WTC11 (cell line): ENCODE results near the gene CPNE5. TPM values are rescaled to one million over a fixed set of nuclear protein-coding genes. Genes with fewer than 3 reads are reported as not detected.

Source experiments
- ATAC-seq: fragments of 200-7000 bp; cut with Tn5 transposase; 2 replicates; pipeline ENCODE4 v1.10.0; 2021; ENCODE audit warnings: mild to moderate bottlenecking, moderate library complexity
- CTCF ChIA-PET: fragments of 300-600 bp; sonication (Branson Sonifier 250); formaldehyde crosslinking; loops from one replicate; lab custom pipeline; 2021; ENCODE audit warnings: antibody characterized with exemption; lab: Charles Lee
- POLR2A ChIA-PET: fragments of 350-600 bp; sonication (Branson Sonifier 250); formaldehyde crosslinking; loops from one replicate; lab custom pipeline; 2021; ENCODE audit warnings: antibody characterized with exemption; lab: Charles Lee
- DNase-seq: peaks from one replicate; pipeline ENCODE4 v3.0.0; 2021; ENCODE audit warnings: low spot score
- H3K27ac Mint-ChIP-seq: 2 replicates; pipeline ENCODE4 v1.8.0; 2021; ENCODE audit warnings: mixed read lengths
- H3K27me3 Mint-ChIP-seq: 2 replicates; pipeline ENCODE4 v1.8.0; 2021; ENCODE audit warnings: low read depth, mild to moderate bottlenecking, moderate library complexity, mixed read lengths
- H3K36me3 Mint-ChIP-seq: 2 replicates; pipeline ENCODE4 v1.8.0; 2021; ENCODE audit warnings: mixed read lengths
- H3K4me1 Mint-ChIP-seq: 2 replicates; pipeline ENCODE4 v1.8.0; 2022; ENCODE audit warnings: mixed read lengths
- H3K4me3 Mint-ChIP-seq: 2 replicates; pipeline ENCODE4 v1.8.0; 2021; ENCODE audit warnings: mild to moderate bottlenecking, moderate library complexity, mixed read lengths
- H3K9me3 Mint-ChIP-seq: 2 replicates; pipeline ENCODE4 v1.8.0; 2021; ENCODE audit warnings: mixed read lengths
- CREB1 ChIP-seq: sonication (generic); formaldehyde crosslinking; IDR thresholded peaks from 2 replicates; pipeline ENCODE4 v1.8.0; 2023; ENCODE audit warnings: mild to moderate bottlenecking, missing genetic modification reagents
- ELF4 ChIP-seq: sonication (generic); formaldehyde crosslinking; IDR thresholded peaks from 2 replicates; pipeline ENCODE4 v1.8.1; 2022; ENCODE audit warnings: low read depth, mild to moderate bottlenecking, moderate library complexity, missing genetic modification reagents
- EMX1 ChIP-seq: fragments of 250-450 bp; sonication (Bioruptor Pico); IDR thresholded peaks from 2 replicates; pipeline ENCODE4 v1.8.0; 2021; ENCODE audit warnings: mild to moderate bottlenecking
- FOXK1 ChIP-seq: sonication (generic); formaldehyde crosslinking; IDR thresholded peaks from 2 replicates; pipeline ENCODE4 v1.8.0; 2022; ENCODE audit warnings: mild to moderate bottlenecking, moderate library complexity, missing genetic modification reagents
- GRHL2 ChIP-seq: fragments of 250-450 bp; sonication (Bioruptor Pico); IDR thresholded peaks from 2 replicates; pipeline ENCODE4 v1.8.0; 2022; ENCODE audit warnings: mild to moderate bottlenecking, moderate library complexity; ENCODE audit not compliant: insufficient replicate concordance, severe bottlenecking
- JAZF1 ChIP-seq: fragments of 250-450 bp; sonication (Bioruptor Pico); IDR thresholded peaks from 2 replicates; pipeline ENCODE4 v1.9.0; 2021; ENCODE audit warnings: moderate library complexity, mild to moderate bottlenecking, inconsistent platforms
- MXD4 ChIP-seq: fragments of 250-450 bp; sonication (Bioruptor Pico); IDR thresholded peaks from 2 replicates; pipeline ENCODE4 v1.8.0; 2021; ENCODE audit warnings: mild to moderate bottlenecking, moderate library complexity, borderline replicate concordance
- PRRX2 ChIP-seq: fragments of 250-450 bp; sonication (Bioruptor Pico); IDR thresholded peaks from 2 replicates; pipeline ENCODE4 v1.8.0; 2021; ENCODE audit warnings: mild to moderate bottlenecking
- ZNF263 ChIP-seq: sonication (generic); formaldehyde crosslinking; IDR thresholded peaks from 2 replicates; pipeline ENCODE4 v1.8.1; 2022; ENCODE audit warnings: low read depth, mild to moderate bottlenecking, moderate library complexity, missing genetic modification reagents
- ZNF416 ChIP-seq: fragments of 250-450 bp; sonication (Bioruptor Pico); IDR thresholded peaks from 2 replicates; pipeline ENCODE4 v1.9.0; 2021; ENCODE audit warnings: mild to moderate bottlenecking, inconsistent platforms
- total RNA-seq: library from RNA; stranded (reverse); gene quantifications from 3 replicates; pipeline ENCODE4 v1.2.3, GENCODE V29; 2021
- TF ChIP-seq, protein P1 (sequence below): sonication (generic); formaldehyde crosslinking; IDR thresholded peaks from 2 replicates; pipeline ENCODE4 v1.8.1; 2022; ENCODE audit warnings: low read depth, missing genetic modification reagents, borderline replicate concordance
- TF ChIP-seq, protein P2 (sequence below): sonication (generic); formaldehyde crosslinking; IDR thresholded peaks from 2 replicates; pipeline ENCODE4 v1.8.0; 2022; ENCODE audit warnings: missing genetic modification reagents
- TF ChIP-seq, protein P3 (sequence below): sonication (generic); formaldehyde crosslinking; IDR thresholded peaks from 2 replicates; pipeline ENCODE4 v1.8.1; 2022; ENCODE audit warnings: missing genetic modification reagents, borderline replicate concordance
- TF ChIP-seq, protein P4 (sequence below): sonication (generic); formaldehyde crosslinking; IDR thresholded peaks from 2 replicates; pipeline ENCODE4 v1.8.1; 2023; ENCODE audit warnings: mild to moderate bottlenecking, missing genetic modification reagents, moderate library complexity
- TF ChIP-seq, protein P5 (sequence below): sonication (generic); formaldehyde crosslinking; IDR thresholded peaks from 2 replicates; pipeline ENCODE4 v1.8.1; 2022; ENCODE audit warnings: low read depth, mild to moderate bottlenecking, moderate library complexity, missing genetic modification reagents, borderline replicate concordance
- TF ChIP-seq, protein P6 (sequence below): sonication (generic); formaldehyde crosslinking; IDR thresholded peaks from 2 replicates; pipeline ENCODE4 v1.8.0; 2022; ENCODE audit warnings: mild to moderate bottlenecking, missing genetic modification reagents
- TF ChIP-seq, protein P7 (sequence below): sonication (generic); formaldehyde crosslinking; conservative IDR thresholded peaks from 2 replicates; pipeline ENCODE4 v1.8.1; 2023; ENCODE audit warnings: mild to moderate bottlenecking, low read depth, missing genetic modification reagents, moderate library complexity
- TF ChIP-seq, protein P8 (sequence below): fragments of 200-600 bp; IDR thresholded peaks from 2 replicates; pipeline ENCODE4 v1.8.0; 2022; ENCODE audit warnings: antibody characterized with exemption

The CPNE5 gene
- total RNA-seq, 1 experiment from 2014 or later = 0.44 TPM

DNA sequence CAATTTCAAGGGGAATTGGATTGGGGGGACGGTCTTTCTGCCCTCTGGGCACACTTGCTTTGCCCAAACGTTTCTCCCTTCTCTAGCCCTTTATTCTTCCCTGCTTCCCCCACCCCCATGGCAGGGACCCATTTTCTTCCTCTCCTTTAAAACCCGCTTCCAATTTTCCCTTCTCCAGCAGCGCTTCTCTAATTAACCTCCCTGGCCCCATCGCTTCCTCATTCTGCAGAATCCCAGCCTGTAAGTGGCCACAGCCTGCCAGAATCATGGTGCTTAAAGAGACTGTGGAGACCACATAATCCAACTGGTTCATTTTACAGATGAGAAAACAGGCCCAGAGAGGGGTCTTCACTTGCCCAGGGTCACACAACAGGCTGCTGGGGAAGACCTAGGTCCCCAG is 61.4 kb downstream of the CPNE5 start (continued):
- TF ChIP-seq, protein P1, sequence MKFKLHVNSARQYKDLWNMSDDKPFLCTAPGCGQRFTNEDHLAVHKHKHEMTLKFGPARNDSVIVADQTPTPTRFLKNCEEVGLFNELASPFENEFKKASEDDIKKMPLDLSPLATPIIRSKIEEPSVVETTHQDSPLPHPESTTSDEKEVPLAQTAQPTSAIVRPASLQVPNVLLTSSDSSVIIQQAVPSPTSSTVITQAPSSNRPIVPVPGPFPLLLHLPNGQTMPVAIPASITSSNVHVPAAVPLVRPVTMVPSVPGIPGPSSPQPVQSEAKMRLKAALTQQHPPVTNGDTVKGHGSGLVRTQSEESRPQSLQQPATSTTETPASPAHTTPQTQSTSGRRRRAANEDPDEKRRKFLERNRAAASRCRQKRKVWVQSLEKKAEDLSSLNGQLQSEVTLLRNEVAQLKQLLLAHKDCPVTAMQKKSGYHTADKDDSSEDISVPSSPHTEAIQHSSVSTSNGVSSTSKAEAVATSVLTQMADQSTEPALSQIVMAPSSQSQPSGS (CRISPR knock-in tag) = no peak

DNA sequence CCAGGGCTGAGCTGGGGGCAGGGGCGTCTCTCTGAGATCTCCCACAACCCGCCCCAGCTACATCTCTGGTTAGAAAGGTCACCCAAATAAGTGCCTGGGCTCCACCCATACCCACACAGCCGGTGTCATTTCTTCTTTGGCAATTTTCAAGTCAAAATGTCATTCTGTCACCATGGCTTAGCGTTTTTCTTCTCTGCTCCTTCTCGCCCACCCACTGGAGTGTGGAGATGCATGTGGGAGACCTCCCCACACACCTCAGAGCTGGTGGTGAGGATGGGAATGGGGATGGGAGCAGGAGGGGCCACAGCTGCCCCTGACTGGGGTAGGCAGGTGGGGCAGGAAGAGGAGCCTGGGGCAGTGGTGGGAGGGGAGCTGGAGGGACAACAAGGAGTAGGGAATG is 63.1 kb downstream of the CPNE5 start:
- no peak overlapping the region for H3K27ac Mint-ChIP-seq
- H3K27me3 Mint-ChIP-seq = no peaks in the 10 kb centered on the region
- no peak overlapping the region for H3K4me3 Mint-ChIP-seq
- H3K9me3 Mint-ChIP-seq = no peaks in the 10 kb centered on the region
- DNase-seq (no peak), ATAC-seq (no peak)
- H3K4me1 Mint-ChIP-seq = peaks cover 34% of the 10 kb centered on the region
- ChIA-PET POLR2A (interaction anchor here (1.3 kb wide), 1 partner anchor 73 kb away, joined by 5 read pairs; no protein-coding TSS in a partner anchor), CTCF (interaction anchor here (1.1 to 19.6 kb wide), 5 partner anchors 10 to 242 kb away, joined by 3 to 454 read pairs (median 9); no protein-coding TSS in a partner anchor)
- no peaks in the 10 kb centered on the region for H3K36me3 Mint-ChIP-seq
- TF ChIP-seq, protein P2, sequence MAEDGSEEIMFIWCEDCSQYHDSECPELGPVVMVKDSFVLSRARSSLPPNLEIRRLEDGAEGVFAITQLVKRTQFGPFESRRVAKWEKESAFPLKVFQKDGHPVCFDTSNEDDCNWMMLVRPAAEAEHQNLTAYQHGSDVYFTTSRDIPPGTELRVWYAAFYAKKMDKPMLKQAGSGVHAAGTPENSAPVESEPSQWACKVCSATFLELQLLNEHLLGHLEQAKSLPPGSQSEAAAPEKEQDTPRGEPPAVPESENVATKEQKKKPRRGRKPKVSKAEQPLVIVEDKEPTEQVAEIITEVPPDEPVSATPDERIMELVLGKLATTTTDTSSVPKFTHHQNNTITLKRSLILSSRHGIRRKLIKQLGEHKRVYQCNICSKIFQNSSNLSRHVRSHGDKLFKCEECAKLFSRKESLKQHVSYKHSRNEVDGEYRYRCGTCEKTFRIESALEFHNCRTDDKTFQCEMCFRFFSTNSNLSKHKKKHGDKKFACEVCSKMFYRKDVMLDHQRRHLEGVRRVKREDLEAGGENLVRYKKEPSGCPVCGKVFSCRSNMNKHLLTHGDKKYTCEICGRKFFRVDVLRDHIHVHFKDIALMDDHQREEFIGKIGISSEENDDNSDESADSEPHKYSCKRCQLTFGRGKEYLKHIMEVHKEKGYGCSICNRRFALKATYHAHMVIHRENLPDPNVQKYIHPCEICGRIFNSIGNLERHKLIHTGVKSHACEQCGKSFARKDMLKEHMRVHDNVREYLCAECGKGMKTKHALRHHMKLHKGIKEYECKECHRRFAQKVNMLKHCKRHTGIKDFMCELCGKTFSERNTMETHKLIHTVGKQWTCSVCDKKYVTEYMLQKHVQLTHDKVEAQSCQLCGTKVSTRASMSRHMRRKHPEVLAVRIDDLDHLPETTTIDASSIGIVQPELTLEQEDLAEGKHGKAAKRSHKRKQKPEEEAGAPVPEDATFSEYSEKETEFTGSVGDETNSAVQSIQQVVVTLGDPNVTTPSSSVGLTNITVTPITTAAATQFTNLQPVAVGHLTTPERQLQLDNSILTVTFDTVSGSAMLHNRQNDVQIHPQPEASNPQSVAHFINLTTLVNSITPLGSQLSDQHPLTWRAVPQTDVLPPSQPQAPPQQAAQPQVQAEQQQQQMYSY (CRISPR knock-in tag) = no peak
- TF ChIP-seq ZNF416 (no peak), ELF4 (CRISPR knock-in tag) (no peak), ZNF263 (no peak), CREB1 (CRISPR knock-in tag) (no peak), EMX1 (CRISPR knock-in tag) (no peak)
- TF ChIP-seq, protein P3, sequence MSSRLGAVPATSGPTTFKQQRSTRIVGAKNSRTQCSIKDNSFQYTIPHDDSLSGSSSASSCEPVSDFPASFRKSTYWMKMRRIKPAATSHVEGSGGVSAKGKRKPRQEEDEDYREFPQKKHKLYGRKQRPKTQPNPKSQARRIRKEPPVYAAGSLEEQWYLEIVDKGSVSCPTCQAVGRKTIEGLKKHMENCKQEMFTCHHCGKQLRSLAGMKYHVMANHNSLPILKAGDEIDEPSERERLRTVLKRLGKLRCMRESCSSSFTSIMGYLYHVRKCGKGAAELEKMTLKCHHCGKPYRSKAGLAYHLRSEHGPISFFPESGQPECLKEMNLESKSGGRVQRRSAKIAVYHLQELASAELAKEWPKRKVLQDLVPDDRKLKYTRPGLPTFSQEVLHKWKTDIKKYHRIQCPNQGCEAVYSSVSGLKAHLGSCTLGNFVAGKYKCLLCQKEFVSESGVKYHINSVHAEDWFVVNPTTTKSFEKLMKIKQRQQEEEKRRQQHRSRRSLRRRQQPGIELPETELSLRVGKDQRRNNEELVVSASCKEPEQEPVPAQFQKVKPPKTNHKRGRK (CRISPR knock-in tag) = no peak
- TF ChIP-seq, protein P4, sequence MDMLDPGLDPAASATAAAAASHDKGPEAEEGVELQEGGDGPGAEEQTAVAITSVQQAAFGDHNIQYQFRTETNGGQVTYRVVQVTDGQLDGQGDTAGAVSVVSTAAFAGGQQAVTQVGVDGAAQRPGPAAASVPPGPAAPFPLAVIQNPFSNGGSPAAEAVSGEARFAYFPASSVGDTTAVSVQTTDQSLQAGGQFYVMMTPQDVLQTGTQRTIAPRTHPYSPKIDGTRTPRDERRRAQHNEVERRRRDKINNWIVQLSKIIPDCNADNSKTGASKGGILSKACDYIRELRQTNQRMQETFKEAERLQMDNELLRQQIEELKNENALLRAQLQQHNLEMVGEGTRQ = no peak

DNA sequence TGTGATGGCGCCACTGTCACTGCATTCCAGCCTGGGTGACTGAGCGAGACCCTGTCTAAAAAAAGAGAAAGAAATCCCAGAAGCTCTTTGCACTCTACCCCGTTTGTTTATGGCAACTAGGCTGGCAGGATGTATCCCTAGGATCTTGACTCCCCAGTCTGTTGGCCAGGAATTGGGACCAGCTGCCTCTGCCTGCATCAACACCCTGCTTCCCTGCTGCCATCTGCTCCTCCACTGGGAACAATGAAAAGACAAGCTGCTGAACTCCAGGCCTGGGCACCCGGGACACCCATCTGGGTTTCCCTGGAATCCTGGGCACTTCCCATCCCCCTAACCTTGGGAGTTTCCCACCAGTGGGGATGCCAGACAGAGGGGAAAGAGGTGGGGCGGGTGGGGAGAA is 64.9 kb downstream of the CPNE5 start:
- ChIA-PET POLR2A (no interaction called here), CTCF (interaction anchor here (1.1 to 19.6 kb wide), 7 partner anchors 9 to 78 kb away, joined by 3 to 454 read pairs (median 6); no protein-coding TSS in a partner anchor)
- H3K36me3 Mint-ChIP-seq = no peaks in the 10 kb centered on the region
- no peaks in the 10 kb centered on the region for H3K9me3 Mint-ChIP-seq
- ATAC-seq (no peak), DNase-seq (no peak)
- peaks cover 28% of the 10 kb centered on the region for H3K4me1 Mint-ChIP-seq
- H3K27me3 Mint-ChIP-seq = no peaks in the 10 kb centered on the region
- H3K4me3 Mint-ChIP-seq = no peak overlapping the region
- H3K27ac Mint-ChIP-seq = no peak overlapping the region
- no peak for TF ChIP-seq FOXK1 (CRISPR knock-in tag)
- TF ChIP-seq JAZF1 (CRISPR knock-in tag) = no peak
- no peak for TF ChIP-seq MXD4 (CRISPR knock-in tag)
- TF ChIP-seq, protein P5, sequence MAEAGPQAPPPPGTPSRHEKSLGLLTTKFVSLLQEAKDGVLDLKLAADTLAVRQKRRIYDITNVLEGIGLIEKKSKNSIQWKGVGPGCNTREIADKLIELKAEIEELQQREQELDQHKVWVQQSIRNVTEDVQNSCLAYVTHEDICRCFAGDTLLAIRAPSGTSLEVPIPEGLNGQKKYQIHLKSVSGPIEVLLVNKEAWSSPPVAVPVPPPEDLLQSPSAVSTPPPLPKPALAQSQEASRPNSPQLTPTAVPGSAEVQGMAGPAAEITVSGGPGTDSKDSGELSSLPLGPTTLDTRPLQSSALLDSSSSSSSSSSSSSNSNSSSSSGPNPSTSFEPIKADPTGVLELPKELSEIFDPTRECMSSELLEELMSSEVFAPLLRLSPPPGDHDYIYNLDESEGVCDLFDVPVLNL (CRISPR knock-in tag) = no peak
- TF ChIP-seq, protein P6, sequence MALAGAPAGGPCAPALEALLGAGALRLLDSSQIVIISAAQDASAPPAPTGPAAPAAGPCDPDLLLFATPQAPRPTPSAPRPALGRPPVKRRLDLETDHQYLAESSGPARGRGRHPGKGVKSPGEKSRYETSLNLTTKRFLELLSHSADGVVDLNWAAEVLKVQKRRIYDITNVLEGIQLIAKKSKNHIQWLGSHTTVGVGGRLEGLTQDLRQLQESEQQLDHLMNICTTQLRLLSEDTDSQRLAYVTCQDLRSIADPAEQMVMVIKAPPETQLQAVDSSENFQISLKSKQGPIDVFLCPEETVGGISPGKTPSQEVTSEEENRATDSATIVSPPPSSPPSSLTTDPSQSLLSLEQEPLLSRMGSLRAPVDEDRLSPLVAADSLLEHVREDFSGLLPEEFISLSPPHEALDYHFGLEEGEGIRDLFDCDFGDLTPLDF (CRISPR knock-in tag) = no peak
- no peak for TF ChIP-seq PRRX2
- TF ChIP-seq, protein P7, sequence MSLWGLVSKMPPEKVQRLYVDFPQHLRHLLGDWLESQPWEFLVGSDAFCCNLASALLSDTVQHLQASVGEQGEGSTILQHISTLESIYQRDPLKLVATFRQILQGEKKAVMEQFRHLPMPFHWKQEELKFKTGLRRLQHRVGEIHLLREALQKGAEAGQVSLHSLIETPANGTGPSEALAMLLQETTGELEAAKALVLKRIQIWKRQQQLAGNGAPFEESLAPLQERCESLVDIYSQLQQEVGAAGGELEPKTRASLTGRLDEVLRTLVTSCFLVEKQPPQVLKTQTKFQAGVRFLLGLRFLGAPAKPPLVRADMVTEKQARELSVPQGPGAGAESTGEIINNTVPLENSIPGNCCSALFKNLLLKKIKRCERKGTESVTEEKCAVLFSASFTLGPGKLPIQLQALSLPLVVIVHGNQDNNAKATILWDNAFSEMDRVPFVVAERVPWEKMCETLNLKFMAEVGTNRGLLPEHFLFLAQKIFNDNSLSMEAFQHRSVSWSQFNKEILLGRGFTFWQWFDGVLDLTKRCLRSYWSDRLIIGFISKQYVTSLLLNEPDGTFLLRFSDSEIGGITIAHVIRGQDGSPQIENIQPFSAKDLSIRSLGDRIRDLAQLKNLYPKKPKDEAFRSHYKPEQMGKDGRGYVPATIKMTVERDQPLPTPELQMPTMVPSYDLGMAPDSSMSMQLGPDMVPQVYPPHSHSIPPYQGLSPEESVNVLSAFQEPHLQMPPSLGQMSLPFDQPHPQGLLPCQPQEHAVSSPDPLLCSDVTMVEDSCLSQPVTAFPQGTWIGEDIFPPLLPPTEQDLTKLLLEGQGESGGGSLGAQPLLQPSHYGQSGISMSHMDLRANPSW = no peak
- TF ChIP-seq, protein P8, sequence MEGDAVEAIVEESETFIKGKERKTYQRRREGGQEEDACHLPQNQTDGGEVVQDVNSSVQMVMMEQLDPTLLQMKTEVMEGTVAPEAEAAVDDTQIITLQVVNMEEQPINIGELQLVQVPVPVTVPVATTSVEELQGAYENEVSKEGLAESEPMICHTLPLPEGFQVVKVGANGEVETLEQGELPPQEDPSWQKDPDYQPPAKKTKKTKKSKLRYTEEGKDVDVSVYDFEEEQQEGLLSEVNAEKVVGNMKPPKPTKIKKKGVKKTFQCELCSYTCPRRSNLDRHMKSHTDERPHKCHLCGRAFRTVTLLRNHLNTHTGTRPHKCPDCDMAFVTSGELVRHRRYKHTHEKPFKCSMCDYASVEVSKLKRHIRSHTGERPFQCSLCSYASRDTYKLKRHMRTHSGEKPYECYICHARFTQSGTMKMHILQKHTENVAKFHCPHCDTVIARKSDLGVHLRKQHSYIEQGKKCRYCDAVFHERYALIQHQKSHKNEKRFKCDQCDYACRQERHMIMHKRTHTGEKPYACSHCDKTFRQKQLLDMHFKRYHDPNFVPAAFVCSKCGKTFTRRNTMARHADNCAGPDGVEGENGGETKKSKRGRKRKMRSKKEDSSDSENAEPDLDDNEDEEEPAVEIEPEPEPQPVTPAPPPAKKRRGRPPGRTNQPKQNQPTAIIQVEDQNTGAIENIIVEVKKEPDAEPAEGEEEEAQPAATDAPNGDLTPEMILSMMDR = no peak
- TF ChIP-seq GRHL2 (CRISPR knock-in tag) = no peak
